ENCODE results near the gene MRAP.

The MRAP gene

DNA sequence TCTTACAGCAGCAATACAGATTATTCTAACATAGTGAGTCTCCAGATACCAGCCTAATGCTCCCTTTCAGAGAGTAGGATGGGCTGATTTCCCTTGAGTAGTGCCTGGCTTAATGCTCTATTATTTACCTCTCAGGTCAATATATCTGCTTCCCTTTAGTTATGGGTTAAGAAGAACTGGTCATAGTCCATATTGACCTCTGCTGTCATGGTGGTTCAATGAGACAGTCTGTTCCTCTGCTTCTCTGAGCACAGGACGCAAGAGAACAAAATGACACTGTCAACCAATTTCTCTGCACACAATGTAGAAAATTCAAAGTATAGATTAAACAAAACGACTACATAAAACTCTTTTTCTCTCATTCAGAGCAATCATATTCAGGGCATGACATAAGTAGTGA is 2.9 kb downstream of the MRAP start:
- TF ChIP-seq, protein P1, sequence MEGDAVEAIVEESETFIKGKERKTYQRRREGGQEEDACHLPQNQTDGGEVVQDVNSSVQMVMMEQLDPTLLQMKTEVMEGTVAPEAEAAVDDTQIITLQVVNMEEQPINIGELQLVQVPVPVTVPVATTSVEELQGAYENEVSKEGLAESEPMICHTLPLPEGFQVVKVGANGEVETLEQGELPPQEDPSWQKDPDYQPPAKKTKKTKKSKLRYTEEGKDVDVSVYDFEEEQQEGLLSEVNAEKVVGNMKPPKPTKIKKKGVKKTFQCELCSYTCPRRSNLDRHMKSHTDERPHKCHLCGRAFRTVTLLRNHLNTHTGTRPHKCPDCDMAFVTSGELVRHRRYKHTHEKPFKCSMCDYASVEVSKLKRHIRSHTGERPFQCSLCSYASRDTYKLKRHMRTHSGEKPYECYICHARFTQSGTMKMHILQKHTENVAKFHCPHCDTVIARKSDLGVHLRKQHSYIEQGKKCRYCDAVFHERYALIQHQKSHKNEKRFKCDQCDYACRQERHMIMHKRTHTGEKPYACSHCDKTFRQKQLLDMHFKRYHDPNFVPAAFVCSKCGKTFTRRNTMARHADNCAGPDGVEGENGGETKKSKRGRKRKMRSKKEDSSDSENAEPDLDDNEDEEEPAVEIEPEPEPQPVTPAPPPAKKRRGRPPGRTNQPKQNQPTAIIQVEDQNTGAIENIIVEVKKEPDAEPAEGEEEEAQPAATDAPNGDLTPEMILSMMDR (conservative IDR thresholded peaks at IDR 0.05), result no peak
- H3K27ac ChIP-seq, result no peak overlapping the region

DNA sequence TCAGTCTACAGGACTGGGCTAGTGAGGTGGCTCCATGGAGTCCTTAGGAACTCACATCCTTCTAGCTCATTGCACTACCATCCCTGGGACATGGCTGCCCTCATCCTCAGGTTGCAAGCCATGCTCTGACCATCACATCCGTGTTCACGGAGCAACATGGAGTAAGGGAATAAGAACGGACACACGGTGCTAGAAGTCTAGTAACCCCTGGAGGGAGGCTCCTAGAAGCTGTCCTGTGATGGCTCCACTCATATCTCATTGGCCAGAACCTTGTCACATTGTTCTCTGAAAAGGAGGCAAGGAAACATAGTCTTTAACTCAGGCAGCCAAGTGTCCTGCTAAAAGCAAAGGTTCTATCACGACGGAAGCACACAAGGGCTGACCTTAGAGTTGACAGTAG is 3.9 kb downstream of the MRAP start:
- TF ChIP-seq, protein P1 (conservative IDR thresholded peaks at IDR 0.05), result no peak
- no peak overlapping the region for H3K27ac ChIP-seq

DNA sequence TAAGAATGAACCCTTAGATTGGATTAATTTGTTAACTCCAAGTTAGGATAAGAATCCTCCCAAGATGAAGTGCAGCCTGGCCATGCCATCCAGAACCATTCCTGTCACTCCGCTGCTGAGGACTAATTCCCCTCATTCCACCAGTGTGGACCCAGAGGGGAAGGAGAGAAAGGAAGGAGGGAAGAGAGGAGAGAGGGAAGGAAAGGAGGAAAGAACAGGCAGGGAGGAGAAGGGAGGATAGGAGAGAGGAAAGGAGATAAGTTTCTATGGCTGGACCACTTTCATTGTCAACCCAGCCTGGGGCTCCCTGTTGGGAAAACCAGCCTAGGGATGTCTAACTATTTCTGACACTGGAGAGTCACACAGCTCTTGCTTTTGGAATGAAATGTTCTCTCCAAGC is 4.7 kb downstream of the MRAP start:
- no peak overlapping the region for H3K27ac ChIP-seq
- TF ChIP-seq, protein P1 (conservative IDR thresholded peaks at IDR 0.05), result no peak

DNA sequence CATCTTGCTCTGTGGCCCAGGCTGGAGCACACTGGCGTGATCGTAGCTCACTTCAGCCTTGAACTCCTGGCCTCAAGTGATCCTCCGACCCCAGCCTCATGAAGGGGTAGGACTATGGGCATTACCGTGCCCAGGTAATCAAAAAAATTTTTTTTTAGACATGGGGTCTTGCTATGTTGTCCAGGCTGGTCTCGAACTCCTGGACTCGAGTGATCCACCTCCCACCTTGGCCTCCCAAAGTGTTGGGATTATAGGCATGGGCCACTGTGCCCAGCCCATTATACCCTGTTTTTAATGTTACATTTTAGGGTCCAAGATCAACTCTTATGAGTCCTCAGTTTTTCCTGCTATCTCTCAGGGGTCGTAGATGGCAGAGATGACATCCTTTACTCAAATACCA is 6.3 kb downstream of the MRAP start:
- TF ChIP-seq, protein P1 (conservative IDR thresholded peaks at IDR 0.05), result no peak
- H3K27ac ChIP-seq, result no peak overlapping the region

DNA sequence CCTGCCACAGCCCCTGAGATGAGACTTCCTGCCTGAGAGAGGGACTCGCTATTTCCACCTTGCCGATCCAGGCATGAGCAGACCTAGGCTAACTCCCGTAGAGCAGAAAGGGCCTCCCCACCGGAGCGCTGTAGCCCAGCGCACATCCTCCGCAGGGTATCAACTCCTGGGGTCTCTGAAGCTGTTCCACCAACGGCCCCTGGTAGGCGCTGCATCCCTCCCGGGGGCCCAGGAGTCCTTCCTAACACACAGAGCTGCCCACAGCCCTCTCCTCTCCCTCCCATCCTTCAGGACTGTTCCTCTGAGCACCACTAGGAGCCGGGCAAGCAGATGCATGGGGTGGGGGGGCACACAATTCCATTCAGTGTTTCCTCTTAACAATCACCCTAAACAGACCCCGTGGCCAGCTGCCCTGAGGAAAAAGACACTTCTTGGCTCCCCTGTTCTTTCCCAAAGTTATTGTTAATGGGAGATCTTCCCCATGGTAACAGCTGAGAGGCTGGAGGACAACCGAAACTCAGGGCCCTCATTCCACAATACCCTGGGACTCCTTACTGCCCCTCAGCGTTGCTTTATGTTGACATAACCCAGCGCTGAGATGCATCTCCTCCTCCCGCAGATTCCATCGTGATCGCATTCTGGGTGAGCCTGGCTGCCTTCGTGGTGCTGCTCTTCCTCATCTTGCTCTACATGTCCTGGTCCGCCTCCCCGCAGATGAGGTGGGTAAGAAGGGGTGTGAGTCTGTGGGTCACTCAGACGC is 7.5 kb downstream of the MRAP start:
- TF ChIP-seq, protein P1 (conservative IDR thresholded peaks at IDR 0.05), result peak; percentile 27; the same call in 1 of the 2 replicates
- H3K27ac ChIP-seq, result no peak overlapping the region

DNA sequence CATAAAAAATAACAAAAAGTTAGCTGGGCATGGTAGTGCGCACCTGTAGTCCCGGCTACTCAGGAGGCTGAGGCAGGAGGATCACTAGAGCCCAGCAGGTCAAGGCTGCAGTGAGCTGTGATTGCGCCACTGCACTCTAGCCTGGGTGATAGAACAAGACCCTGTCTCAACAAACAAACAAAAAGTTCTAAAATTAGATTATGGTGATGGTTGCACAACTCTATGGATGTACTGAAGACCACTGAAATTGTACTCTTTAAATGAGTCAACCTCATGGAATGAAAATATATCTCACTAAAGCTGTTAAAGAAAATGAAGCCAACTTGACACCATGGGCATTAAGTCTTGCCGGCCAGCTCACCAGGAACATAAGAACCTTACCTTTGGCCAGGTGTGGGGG is 9.1 kb downstream of the MRAP start:
- H3K27ac ChIP-seq, result no peak overlapping the region
- TF ChIP-seq, protein P1 (conservative IDR thresholded peaks at IDR 0.05), result no peak

DNA sequence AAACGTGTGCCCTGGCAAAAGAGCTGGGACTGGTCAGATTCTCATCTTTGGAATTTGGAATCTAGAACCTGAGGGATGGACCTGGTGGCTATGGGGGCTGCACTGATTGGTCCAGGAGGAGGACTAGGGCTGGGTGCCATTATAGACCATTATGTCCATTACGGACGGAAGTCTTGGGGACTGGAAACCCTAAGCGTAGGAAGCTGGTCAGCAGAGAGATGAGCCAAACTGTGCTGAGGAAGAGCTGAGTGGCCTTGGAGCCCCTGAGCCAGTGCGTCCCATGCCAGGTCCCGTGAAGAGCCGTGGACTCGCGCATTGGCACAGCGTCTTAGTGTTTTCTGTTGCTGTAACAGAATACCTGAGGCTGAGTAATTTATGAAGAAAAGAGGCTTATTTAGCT is 10.0 kb downstream of the MRAP start:
- TF ChIP-seq, protein P1 (conservative IDR thresholded peaks at IDR 0.05), result no peak
- no peak overlapping the region for H3K27ac ChIP-seq
